ENCODE results near the gene KCNJ9. TPM values are rescaled to one million over a fixed set of nuclear protein-coding genes. Genes with fewer than 3 reads are reported as not detected.

The KCNJ9 gene
- total RNA-seq, 1 experiment from 2014 or later, result 0.09 TPM

GRCh38 chr1:160085686-160086455 lies 4.5 kb downstream of the KCNJ9 start:
- Histone ChIP-seq H3K18ac (ENCODE audit: insufficient read length, low read depth, low read length) (no peak overlapping the region), H3K23me2 (ENCODE audit: insufficient read length, low read depth, low read length, poor library complexity, severe bottlenecking) (no peaks in the 10 kb centered on the region), H2AFZ (ENCODE audit: low read length) (no peak overlapping the region), H3K56ac (ENCODE audit: insufficient read length, low read depth, low read length) (no peak overlapping the region), H3K9ac (ENCODE audit: extremely low read depth, insufficient read length, low read length) (no peak overlapping the region), H4K20me1 (ENCODE audit: control insufficient read depth, insufficient read depth, insufficient read length) (no peaks in the 10 kb centered on the region), H2BK5ac (ENCODE audit: insufficient read length, low read length) (no peak overlapping the region), H4K5ac (ENCODE audit: insufficient read length, low read depth, low read length) (no peak overlapping the region), H3K79me2 (ENCODE audit: insufficient read depth, low read length) (no peaks in the 10 kb centered on the region), H3K4me1 (ENCODE audit: insufficient read depth, low read length) (no peaks in the 10 kb centered on the region; the same call in 1 of the 2 replicates), H3K27me3 (ENCODE audit: insufficient read depth, low read length) (peaks cover 3% of the 10 kb centered on the region; the same call in 1 of the 2 replicates), H3T11ph (ENCODE audit: low read length) (no peak overlapping the region), H3K4ac (ENCODE audit: low read depth, low read length) (no peak overlapping the region), H2BK15ac (ENCODE audit: low read depth, low read length) (no peak overlapping the region), H3K9me3 (ENCODE audit: control insufficient read depth, low read depth, low read length) (no peaks in the 10 kb centered on the region), H2BK12ac (ENCODE audit: insufficient read length, low read depth, low read length) (no peak overlapping the region), H3K27ac (ENCODE audit: insufficient read length, low read depth, low read length) (no peak overlapping the region), H3K4me2 (ENCODE audit: insufficient read depth, insufficient read length, low read length) (no peak overlapping the region), H3K79me1 (ENCODE audit: insufficient read depth, low read depth, low read length, poor library complexity, severe bottlenecking) (no peaks in the 10 kb centered on the region), H2BK120ac (ENCODE audit: low read depth, low read length, poor library complexity, severe bottlenecking) (no peak overlapping the region), H3K14ac (ENCODE audit: insufficient read depth, low read length) (no peak overlapping the region), H2AK5ac (ENCODE audit: insufficient read length, low read length) (no peak overlapping the region), H3K23ac (ENCODE audit: insufficient read length, low read depth, low read length) (no peak overlapping the region), H4K91ac (ENCODE audit: insufficient read length, low read depth, low read length) (no peak overlapping the region), H2BK20ac (ENCODE audit: low read depth, low read length, poor library complexity, severe bottlenecking) (no peak overlapping the region), H4K8ac (replicated peaks; ENCODE audit: insufficient read length, low read depth, low read length) (no peak overlapping the region)
- peak; percentile 93 for DNase-seq
- Mint-ChIP-seq H3K4me3 (no peak overlapping the region; a peak in 1 of 5 replicates), H3K36me3 (ENCODE audit: insufficient read depth in 1 of 3, low read depth in 3 of 3) (peaks cover 9 to 24% (median 10%) of the 10 kb centered on the region in 3 experiments; a peak in 6 of 7 replicates), H3K27ac (no peak overlapping the region; a peak in 2 of 7 replicates), H3K4me1 (peaks cover 9 to 10% of the 10 kb centered on the region in 2 experiments), H3K9me3 (no peaks in the 10 kb centered on the region; a peak in 1 of 5 replicates), H3K27me3 (ENCODE audit: low read depth) (peaks cover 52% of the 10 kb centered on the region)
- WGBS (ENCODE audit: extremely low coverage, insufficient read length, low lambda C conversion rate), result no CpG with 5 or more reads among the region's 19 CpGs
- TF ChIP-seq CTCF (conservative IDR thresholded peaks at IDR 0.05), result peak; percentile 96
